ENCODE results near the gene PLEKHF1.

The PLEKHF1 gene

DNA sequence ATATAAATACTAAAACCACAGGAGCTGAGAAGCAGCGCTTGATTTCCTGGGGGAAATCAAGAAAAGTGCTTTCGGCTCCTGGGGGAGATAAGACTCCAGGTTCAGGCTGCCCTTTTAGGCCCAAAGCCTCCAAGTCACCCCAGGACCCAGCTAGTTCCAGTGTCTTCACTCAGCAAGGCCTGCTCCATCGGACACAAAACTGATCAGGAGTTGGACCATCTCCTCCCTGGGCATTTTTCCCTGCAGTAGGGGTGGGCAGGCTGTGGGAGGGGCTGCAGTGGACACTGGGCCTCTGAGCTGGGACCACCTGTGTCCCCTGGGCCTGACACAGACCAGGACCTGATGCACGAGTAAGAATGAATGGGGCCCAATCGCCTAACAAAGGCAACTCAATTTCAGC, 34.6 kb downstream of the PLEKHF1 start:
- no peak for DNase-seq (ENCODE audit: extremely low read depth, low read depth)
- TF ChIP-seq, protein P1, sequence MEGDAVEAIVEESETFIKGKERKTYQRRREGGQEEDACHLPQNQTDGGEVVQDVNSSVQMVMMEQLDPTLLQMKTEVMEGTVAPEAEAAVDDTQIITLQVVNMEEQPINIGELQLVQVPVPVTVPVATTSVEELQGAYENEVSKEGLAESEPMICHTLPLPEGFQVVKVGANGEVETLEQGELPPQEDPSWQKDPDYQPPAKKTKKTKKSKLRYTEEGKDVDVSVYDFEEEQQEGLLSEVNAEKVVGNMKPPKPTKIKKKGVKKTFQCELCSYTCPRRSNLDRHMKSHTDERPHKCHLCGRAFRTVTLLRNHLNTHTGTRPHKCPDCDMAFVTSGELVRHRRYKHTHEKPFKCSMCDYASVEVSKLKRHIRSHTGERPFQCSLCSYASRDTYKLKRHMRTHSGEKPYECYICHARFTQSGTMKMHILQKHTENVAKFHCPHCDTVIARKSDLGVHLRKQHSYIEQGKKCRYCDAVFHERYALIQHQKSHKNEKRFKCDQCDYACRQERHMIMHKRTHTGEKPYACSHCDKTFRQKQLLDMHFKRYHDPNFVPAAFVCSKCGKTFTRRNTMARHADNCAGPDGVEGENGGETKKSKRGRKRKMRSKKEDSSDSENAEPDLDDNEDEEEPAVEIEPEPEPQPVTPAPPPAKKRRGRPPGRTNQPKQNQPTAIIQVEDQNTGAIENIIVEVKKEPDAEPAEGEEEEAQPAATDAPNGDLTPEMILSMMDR (IDR thresholded peaks at IDR 0.05; ENCODE audit: low read depth, low read length) = no peak

DNA sequence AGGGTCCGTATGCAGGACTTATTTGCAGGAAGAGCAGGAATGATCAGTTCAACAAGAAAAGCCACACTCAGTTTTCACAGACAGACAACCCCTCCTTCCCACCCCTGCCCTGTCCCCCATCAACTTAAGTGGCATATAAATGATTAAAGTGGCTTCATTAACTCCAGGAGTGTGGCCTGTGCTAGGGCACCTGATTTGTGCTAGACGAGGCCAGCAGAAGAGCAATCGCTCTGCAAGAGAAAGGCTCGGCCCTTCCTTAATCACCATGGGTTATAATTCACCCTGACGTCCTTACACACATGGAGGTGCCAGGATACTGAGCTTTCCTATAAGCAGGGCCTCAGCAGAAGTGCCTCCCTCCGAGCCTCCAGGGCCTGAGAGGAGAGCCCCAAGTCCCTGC, 35.2 kb downstream of the PLEKHF1 start:
- TF ChIP-seq, protein P1 (IDR thresholded peaks at IDR 0.05; ENCODE audit: low read depth, low read length) = no peak
- DNase-seq (ENCODE audit: extremely low read depth, low read depth) = no peak

DNA sequence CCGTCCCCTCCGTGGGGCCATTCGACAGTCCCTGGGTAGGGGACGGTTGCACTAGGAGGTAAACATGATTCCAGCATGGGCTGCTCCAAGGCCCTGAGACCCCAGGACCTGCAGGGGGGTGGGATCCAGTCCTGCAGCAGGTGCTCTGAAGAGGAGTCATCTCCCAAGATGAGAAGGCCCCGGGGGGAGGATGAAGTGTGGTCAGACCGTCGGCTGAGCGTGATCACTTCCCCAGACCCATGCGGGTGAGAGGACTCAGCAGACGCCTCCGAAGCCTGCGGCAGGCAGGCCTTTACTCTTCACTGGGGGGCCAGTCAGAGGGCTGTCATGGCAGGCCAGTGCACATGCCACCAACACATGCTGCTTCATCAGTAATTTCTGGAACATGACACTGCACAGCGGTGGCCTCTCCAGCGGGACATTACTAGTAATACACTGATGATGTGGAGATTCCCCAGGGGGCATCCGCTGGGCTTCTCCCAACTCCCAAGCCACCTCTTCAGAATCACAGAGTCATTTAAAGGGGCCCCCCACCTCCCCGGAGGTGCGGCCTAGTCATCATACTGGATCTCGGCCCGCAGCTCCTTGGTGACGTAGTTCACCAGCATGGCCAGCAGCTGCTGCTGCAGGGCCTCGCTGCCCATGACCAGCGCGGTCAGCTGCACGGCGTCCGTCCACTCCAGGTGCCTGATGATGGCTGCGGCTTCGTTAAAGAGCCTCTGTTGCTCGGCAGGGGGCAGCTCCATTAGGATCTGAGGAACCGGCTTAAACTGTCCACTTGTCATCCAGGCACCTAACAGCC, 37.1 kb downstream of the PLEKHF1 start:
- no peak for DNase-seq (ENCODE audit: extremely low read depth, low read depth)

DNA sequence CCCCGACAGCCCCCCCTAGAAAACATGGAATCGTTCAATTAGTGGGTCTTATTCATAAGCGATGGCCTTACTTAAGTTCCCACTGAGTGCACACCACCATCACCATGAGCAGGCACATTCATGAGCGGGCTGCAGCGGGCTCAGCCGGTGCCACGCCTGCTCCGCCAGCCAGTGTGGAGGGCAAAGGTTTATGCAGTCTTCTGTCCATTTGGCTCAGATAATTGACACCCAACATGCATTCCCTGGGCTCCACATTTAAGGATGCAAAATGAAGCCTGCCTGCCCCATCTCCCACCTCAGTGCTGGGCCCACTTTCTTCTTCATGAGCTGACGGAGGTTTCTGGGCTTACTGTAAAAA, 37.7 kb downstream of the PLEKHF1 start:
- DNase-seq (ENCODE audit: extremely low read depth, low read depth) = no peak
- TF ChIP-seq, protein P1 (IDR thresholded peaks at IDR 0.05; ENCODE audit: low read depth, low read length) = no peak

More for the DNA sequence above, 37.1 kb downstream of the PLEKHF1 start:
- TF ChIP-seq, protein P1 (IDR thresholded peaks at IDR 0.05; ENCODE audit: low read depth, low read length) = no peak

DNA sequence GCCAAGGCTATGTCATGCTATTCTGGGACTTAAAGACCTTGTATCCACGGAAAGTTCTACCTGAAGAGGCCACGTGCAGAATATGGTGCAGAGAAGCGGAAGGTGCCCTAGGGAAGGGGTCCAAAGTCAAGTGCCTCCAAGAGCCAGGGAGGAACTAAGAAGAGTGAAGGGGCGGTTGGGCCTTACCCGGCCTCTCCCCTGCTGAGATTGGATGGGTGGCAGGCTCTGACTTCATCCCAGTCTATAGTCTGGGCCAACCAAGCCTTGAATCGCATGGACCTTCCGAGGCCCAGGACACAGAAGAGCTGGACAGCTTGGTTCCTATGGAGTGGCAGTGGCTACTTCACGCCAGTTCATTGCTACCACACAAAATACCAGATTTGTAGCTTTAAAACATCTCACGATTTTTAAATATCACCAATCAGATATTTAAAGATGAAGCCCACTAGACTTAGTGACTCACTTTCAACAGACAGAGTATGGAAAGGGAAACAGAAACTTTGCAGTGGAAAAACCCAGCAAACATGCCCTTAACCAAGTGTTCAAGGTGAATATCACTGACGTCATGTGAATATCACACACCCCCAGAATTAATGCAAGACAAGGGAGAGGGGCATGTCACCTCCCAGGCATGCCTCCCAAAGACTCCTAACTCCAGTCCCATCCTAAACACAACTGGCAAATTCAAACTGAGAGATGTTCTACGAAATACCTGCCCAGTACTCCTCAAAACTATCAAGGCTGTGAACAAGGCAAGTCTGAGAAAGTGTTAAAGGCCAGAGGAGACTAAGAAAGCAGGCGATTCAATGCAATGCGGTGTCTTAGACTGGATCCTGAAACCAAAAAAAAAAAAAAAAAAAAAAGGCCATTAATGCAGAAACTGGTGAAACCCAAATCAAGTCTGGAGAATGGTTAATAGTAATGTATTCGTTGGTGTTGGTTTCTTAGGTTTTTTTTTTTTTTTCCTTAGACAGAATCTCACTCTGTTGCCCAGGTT, 39.6 kb downstream of the PLEKHF1 start:
- TF ChIP-seq, protein P1 (IDR thresholded peaks at IDR 0.05; ENCODE audit: low read depth, low read length) = no peak
- DNase-seq (ENCODE audit: extremely low read depth, low read depth) = no peak

DNA sequence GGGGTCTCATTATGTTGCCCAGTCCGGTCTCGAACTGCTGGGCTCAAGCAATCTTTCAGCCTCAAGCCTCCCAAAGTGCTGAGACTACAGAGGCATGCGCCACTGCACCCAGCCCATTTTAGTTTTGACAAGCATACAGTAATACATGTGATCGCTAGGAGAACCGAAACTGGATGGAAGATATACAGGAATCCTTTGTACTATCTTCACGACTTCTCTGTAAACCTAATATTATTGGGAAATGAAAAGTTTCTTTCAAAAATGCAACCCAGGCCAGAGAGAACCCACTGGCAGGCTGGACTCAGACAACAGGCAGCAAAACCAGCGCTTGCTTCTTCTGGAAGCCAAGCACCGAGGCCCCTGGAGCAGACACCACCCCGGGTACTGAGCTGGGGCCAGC, 40.4 kb downstream of the PLEKHF1 start:
- DNase-seq (ENCODE audit: extremely low read depth, low read depth) = no peak
- TF ChIP-seq, protein P1 (IDR thresholded peaks at IDR 0.05; ENCODE audit: low read depth, low read length) = no peak

DNA sequence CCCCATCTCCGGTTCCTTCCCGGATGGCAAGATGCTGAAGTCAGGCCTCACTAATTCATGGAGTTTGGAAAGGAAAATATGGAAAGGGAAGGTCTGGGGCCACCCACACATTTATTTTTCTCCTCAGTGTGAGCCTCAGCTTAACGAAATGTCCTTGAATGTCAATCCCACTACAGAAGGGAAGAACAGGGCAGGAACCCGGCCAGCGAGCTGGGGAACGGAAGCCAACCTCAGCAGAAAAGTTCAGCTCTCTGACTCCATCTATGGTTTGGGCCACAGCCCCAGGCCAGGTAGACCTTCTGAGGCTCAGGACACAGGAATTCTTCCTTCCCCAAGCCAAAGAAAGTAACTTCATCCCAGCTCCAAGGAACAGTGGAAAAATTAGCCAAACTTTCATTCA, 41.4 kb downstream of the PLEKHF1 start:
- no peak for DNase-seq (ENCODE audit: extremely low read depth, low read depth)
- TF ChIP-seq, protein P1 (IDR thresholded peaks at IDR 0.05; ENCODE audit: low read depth, low read length) = no peak

All from AG09319 (cell line).